GM23338 (cell line): ENCODE measurements around the gene LMO7. TPM values are rescaled to one million over a fixed set of nuclear protein-coding genes. Genes with fewer than 3 reads are reported as not detected.

Experiments
- ATAC-seq: fragments of 200-7000 bp; cut with Tn5 transposase; 3 replicates; pipeline ENCODE4 v1.9.1; 2020
- DNase-seq: peaks from one replicate; pipeline ENCODE4 v3.0.0-alpha.2; 2015; ENCODE audit warnings: low spot score
- H2AFZ ChIP-seq: fragments of 200-600 bp; sonication (generic); 2 replicates; pipeline ENCODE4 v1.8.0; 2016; ENCODE audit warnings: antibody characterized with exemption, mild to moderate bottlenecking, moderate library complexity
- H3F3A ChIP-seq: fragments of 200-600 bp; sonication (generic); replicated peaks from 2 replicates; pipeline ENCODE4 v1.8.0; 2017; ENCODE audit warnings: antibody characterized with exemption, mixed run types, low read depth
- H3K27ac ChIP-seq: fragments of 200-600 bp; sonication (generic); 2 replicates; pipeline ENCODE4 v1.6.1; 2016; ENCODE audit warnings: low read depth
- H3K27me3 ChIP-seq: fragments of 200-600 bp; sonication (generic); 2 replicates; pipeline ENCODE4 v1.8.0; 2016; ENCODE audit warnings: mild to moderate bottlenecking, mixed run types, moderate library complexity; ENCODE audit not compliant: insufficient read depth
- H3K36me3 ChIP-seq: fragments of 200-600 bp; sonication (generic); 2 replicates; pipeline ENCODE4 v1.8.0; 2016; ENCODE audit warnings: mild to moderate bottlenecking; ENCODE audit not compliant: insufficient read depth
- H3K4me1 ChIP-seq: fragments of 200-600 bp; sonication (generic); 2 replicates; pipeline ENCODE4 v1.8.0; 2016; ENCODE audit warnings: mild to moderate bottlenecking, moderate library complexity; ENCODE audit not compliant: insufficient read depth
- H3K4me2 ChIP-seq: fragments of 200-600 bp; sonication (generic); 2 replicates; pipeline ENCODE4 v1.7.1; 2017; ENCODE audit warnings: mixed run types
- H3K4me3 ChIP-seq: fragments of 200-600 bp; sonication (generic); 2 replicates; pipeline ENCODE4 v1.6.1; 2016; ENCODE audit warnings: mixed run types
- H3K79me2 ChIP-seq: fragments of 200-600 bp; sonication (generic); replicated peaks from 2 replicates; pipeline ENCODE4 v1.8.0; 2017; ENCODE audit warnings: mild to moderate bottlenecking; ENCODE audit not compliant: insufficient read depth
- H3K9me2 ChIP-seq: fragments of 200-600 bp; sonication (generic); 2 replicates; pipeline ENCODE4 v1.8.0; 2017; ENCODE audit not compliant: insufficient read depth
- H4K20me1 ChIP-seq: fragments of 200-600 bp; sonication (generic); replicated peaks from 2 replicates; pipeline ENCODE4 v1.8.0; 2017; ENCODE audit warnings: mild to moderate bottlenecking; ENCODE audit not compliant: insufficient read depth
- H3K27ac Mint-ChIP-seq: 2 replicates; pipeline ENCODE4 v1.8.0; 2020; ENCODE audit warnings: inconsistent platforms, mild to moderate bottlenecking, moderate library complexity, mixed read lengths
- H3K27me3 Mint-ChIP-seq: 3 replicates; pipeline ENCODE4 v1.8.0; 2022; ENCODE audit warnings: low read depth, mild to moderate bottlenecking, moderate library complexity, mixed read lengths, inconsistent platforms; ENCODE audit not compliant: insufficient read depth, poor library complexity
- H3K36me3 Mint-ChIP-seq: 3 replicates; pipeline ENCODE4 v1.8.0; 2021; ENCODE audit warnings: low read depth, mild to moderate bottlenecking, inconsistent platforms, moderate library complexity, mixed read lengths
- H3K4me1 Mint-ChIP-seq: 3 replicates; pipeline ENCODE4 v1.8.0; 2020; ENCODE audit warnings: mild to moderate bottlenecking, inconsistent platforms, mixed read lengths
- H3K4me3 Mint-ChIP-seq: 3 replicates; pipeline ENCODE4 v1.8.0; 2021; ENCODE audit warnings: moderate library complexity, mild to moderate bottlenecking, inconsistent platforms, mixed read lengths
- H3K9me3 Mint-ChIP-seq: 3 replicates; pipeline ENCODE4 v1.8.0; 2020; ENCODE audit warnings: moderate library complexity, mild to moderate bottlenecking, inconsistent platforms, mixed read lengths
- CREB1 ChIP-seq: fragments of 250-450 bp; sonication (Bioruptor Pico); IDR thresholded peaks from 2 replicates; pipeline ENCODE4 v1.5.0; 2020; ENCODE audit warnings: low read depth, mild to moderate bottlenecking, moderate library complexity
- EZH2 ChIP-seq: fragments of 200-600 bp; sonication (generic); IDR thresholded peaks from one replicate; pipeline ENCODE4 v1.8.0; 2017; ENCODE audit warnings: antibody characterized with exemption, mild to moderate bottlenecking, low read depth; ENCODE audit not compliant: unreplicated experiment
- EZH2phosphoT487 ChIP-seq: fragments of 200-600 bp; sonication (generic); IDR thresholded peaks from one replicate; pipeline ENCODE4 v1.8.1; 2018; ENCODE audit warnings: antibody characterized with exemption; ENCODE audit not compliant: unreplicated experiment
- JUNB ChIP-seq: IDR thresholded peaks from one replicate; pipeline ENCODE4 v1.6.1; 2016; ENCODE audit warnings: antibody characterized with exemption; ENCODE audit not compliant: unreplicated experiment
- NANOG ChIP-seq: IDR thresholded peaks from 2 replicates; pipeline ENCODE4 v1.6.1; 2016; ENCODE audit warnings: antibody characterized with exemption, borderline replicate concordance
- POLR2AphosphoS5 ChIP-seq: IDR thresholded peaks from 2 replicates; pipeline ENCODE4 v1.6.1; 2016; ENCODE audit warnings: antibody characterized with exemption, low read depth
- ZNF114 ChIP-seq: fragments of 250-450 bp; sonication (Bioruptor Pico); IDR thresholded peaks from 2 replicates; pipeline ENCODE4 v1.5.0; 2020; ENCODE audit warnings: mild to moderate bottlenecking, moderate library complexity
- ZNF331 ChIP-seq: fragments of 250-450 bp; sonication (Bioruptor Pico); IDR thresholded peaks from 2 replicates; pipeline ENCODE4 v1.5.0; 2020; ENCODE audit warnings: low read depth, mild to moderate bottlenecking, moderate library complexity
- polyA plus RNA-seq: library from polyadenylated mRNA; unstranded; fragments of >200 nt; fragmentation: Nextera tagmentation; extraction: Ambion mirVana; gene quantifications from 2 replicates; pipeline ENCODE4 v1.2.1, GENCODE V29; 2016
- total RNA-seq: library from RNA; depleted of rRNA; stranded (reverse); fragments of >200 nt; shearing (Covaris generic); gene quantifications from 2 replicates; pipeline ENCODE4 v1.2.3, GENCODE V29; 2014
- TF ChIP-seq, protein P1 (sequence below): IDR thresholded peaks from 2 replicates; pipeline ENCODE4 v1.6.1; 2016; ENCODE audit warnings: antibody characterized with exemption
- TF ChIP-seq, protein P2 (sequence below): IDR thresholded peaks from one replicate; pipeline ENCODE4 v1.6.1; 2018; ENCODE audit warnings: antibody characterized with exemption; ENCODE audit not compliant: unreplicated experiment
- TF ChIP-seq, protein P3 (sequence below), 2 experiments: fragments of 200-600 bp in 1 of 2; sonication (generic) in 1 of 2; conservative IDR thresholded peaks; 2 replicates each; pipeline versions ENCODE4 v1.5.1 to v1.6.1; 2016 to 2017; ENCODE audit warnings: antibody characterized with exemption in 2 of 2, low read depth in 2 of 2, mild to moderate bottlenecking in 2 of 2, moderate library complexity in 1 of 2

The LMO7 gene
- total and polyA plus RNA-seq, 2 experiments from 2014 or later: 22.3 to 26.9 TPM

DNA sequence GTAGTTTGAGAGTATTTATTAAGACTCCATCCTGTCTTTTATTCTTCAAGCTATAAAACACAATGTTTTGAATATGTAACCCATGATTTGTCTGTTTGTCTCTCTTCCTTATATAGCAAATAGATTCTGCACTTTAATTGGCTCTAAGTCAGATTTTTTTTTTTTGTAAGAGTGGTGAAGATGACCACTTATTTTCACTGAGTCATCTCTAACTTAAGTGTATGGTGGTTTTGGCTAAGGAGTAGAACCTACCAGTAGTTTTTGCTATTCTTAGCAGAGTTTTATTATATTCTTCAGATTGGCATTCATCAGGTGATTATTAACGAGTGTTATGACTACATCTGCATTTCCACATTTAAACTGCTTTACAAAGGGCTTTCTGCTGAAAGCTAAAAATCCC lies 194.7 kb downstream of the LMO7 start:
- no peaks in the 10 kb centered on the region for H3K36me3 ChIP-seq
- TF ChIP-seq JUNB (no peak), EZH2phosphoT487 (no peak), ZNF114 (CRISPR knock-in tag) (no peak), POLR2AphosphoS5 (no peak), CREB1 (CRISPR knock-in tag) (no peak), NANOG (no peak), EZH2 (no peak), ZNF331 (CRISPR knock-in tag) (no peak)
- TF ChIP-seq, protein P1, sequence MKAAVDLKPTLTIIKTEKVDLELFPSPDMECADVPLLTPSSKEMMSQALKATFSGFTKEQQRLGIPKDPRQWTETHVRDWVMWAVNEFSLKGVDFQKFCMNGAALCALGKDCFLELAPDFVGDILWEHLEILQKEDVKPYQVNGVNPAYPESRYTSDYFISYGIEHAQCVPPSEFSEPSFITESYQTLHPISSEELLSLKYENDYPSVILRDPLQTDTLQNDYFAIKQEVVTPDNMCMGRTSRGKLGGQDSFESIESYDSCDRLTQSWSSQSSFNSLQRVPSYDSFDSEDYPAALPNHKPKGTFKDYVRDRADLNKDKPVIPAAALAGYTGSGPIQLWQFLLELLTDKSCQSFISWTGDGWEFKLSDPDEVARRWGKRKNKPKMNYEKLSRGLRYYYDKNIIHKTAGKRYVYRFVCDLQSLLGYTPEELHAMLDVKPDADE: no peak
- TF ChIP-seq, protein P2, sequence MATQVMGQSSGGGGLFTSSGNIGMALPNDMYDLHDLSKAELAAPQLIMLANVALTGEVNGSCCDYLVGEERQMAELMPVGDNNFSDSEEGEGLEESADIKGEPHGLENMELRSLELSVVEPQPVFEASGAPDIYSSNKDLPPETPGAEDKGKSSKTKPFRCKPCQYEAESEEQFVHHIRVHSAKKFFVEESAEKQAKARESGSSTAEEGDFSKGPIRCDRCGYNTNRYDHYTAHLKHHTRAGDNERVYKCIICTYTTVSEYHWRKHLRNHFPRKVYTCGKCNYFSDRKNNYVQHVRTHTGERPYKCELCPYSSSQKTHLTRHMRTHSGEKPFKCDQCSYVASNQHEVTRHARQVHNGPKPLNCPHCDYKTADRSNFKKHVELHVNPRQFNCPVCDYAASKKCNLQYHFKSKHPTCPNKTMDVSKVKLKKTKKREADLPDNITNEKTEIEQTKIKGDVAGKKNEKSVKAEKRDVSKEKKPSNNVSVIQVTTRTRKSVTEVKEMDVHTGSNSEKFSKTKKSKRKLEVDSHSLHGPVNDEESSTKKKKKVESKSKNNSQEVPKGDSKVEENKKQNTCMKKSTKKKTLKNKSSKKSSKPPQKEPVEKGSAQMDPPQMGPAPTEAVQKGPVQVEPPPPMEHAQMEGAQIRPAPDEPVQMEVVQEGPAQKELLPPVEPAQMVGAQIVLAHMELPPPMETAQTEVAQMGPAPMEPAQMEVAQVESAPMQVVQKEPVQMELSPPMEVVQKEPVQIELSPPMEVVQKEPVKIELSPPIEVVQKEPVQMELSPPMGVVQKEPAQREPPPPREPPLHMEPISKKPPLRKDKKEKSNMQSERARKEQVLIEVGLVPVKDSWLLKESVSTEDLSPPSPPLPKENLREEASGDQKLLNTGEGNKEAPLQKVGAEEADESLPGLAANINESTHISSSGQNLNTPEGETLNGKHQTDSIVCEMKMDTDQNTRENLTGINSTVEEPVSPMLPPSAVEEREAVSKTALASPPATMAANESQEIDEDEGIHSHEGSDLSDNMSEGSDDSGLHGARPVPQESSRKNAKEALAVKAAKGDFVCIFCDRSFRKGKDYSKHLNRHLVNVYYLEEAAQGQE: no peak
- TF ChIP-seq, protein P3, sequence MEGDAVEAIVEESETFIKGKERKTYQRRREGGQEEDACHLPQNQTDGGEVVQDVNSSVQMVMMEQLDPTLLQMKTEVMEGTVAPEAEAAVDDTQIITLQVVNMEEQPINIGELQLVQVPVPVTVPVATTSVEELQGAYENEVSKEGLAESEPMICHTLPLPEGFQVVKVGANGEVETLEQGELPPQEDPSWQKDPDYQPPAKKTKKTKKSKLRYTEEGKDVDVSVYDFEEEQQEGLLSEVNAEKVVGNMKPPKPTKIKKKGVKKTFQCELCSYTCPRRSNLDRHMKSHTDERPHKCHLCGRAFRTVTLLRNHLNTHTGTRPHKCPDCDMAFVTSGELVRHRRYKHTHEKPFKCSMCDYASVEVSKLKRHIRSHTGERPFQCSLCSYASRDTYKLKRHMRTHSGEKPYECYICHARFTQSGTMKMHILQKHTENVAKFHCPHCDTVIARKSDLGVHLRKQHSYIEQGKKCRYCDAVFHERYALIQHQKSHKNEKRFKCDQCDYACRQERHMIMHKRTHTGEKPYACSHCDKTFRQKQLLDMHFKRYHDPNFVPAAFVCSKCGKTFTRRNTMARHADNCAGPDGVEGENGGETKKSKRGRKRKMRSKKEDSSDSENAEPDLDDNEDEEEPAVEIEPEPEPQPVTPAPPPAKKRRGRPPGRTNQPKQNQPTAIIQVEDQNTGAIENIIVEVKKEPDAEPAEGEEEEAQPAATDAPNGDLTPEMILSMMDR (conservative IDR thresholded peaks at IDR 0.05; ENCODE audit: low read depth in 2 of 2): no peak
- Mint-ChIP-seq H3K4me1 (peaks cover 14% of the 10 kb centered on the region), H3K4me3 (no peak overlapping the region), H3K27me3 (no peaks in the 10 kb centered on the region), H3K36me3 (peaks cover 21% of the 10 kb centered on the region; the same call in 2 of the 3 replicates), H3K27ac (no peak overlapping the region), H3K9me3 (peaks cover 9% of the 10 kb centered on the region; the same call in 2 of the 3 replicates)
- H3K27ac ChIP-seq: no peak overlapping the region
- no peaks in the 10 kb centered on the region for H3F3A ChIP-seq
- ATAC-seq (no peak), DNase-seq (no peak)
- H3K4me3 ChIP-seq: no peak overlapping the region
- no peaks in the 10 kb centered on the region for H3K27me3 ChIP-seq
- peaks cover 4% of the 10 kb centered on the region; the same call in 1 of the 2 replicates for H3K4me1 ChIP-seq
- no peaks in the 10 kb centered on the region for H4K20me1 ChIP-seq
- H3K79me2 ChIP-seq: no peaks in the 10 kb centered on the region
- no peak overlapping the region for H3K4me2 ChIP-seq
- H3K9me2 ChIP-seq: no peaks in the 10 kb centered on the region
- H2AFZ ChIP-seq: no peak overlapping the region
